KOPT-K1 (cell line): ENCODE data around the gene ZBTB20.
A peak's percentile ranks its signal among the peaks of the same experiment; 100 is the strongest.
"Not testable (repeated sequence)": the region's sequence is repeated elsewhere in the genome, so short reads cannot be mapped to it uniquely, and the experiment has no call there.

Experiments
- H3K27ac ChIP-seq: fragments of 200-600 bp; sonication (generic); 2 replicates; pipeline ENCODE4 v1.5.1; 2016; ENCODE audit warnings: antibody characterized with exemption, mild to moderate bottlenecking, low read depth, low read length; ENCODE audit not compliant: poor library complexity, severe bottlenecking
- H3K36me3 ChIP-seq: fragments of 200-600 bp; sonication (generic); 2 replicates; pipeline ENCODE4 v1.5.1; 2017; ENCODE audit warnings: antibody characterized with exemption, mild to moderate bottlenecking, low read length, moderate library complexity; ENCODE audit not compliant: insufficient read depth
- H3K9me3 ChIP-seq: fragments of 200-600 bp; sonication (generic); 2 replicates; pipeline ENCODE4 v1.5.1; 2017; ENCODE audit warnings: antibody characterized with exemption, low read length, mild to moderate bottlenecking; ENCODE audit not compliant: insufficient read depth, poor library complexity, severe bottlenecking

ZBTB20 gene

DNA sequence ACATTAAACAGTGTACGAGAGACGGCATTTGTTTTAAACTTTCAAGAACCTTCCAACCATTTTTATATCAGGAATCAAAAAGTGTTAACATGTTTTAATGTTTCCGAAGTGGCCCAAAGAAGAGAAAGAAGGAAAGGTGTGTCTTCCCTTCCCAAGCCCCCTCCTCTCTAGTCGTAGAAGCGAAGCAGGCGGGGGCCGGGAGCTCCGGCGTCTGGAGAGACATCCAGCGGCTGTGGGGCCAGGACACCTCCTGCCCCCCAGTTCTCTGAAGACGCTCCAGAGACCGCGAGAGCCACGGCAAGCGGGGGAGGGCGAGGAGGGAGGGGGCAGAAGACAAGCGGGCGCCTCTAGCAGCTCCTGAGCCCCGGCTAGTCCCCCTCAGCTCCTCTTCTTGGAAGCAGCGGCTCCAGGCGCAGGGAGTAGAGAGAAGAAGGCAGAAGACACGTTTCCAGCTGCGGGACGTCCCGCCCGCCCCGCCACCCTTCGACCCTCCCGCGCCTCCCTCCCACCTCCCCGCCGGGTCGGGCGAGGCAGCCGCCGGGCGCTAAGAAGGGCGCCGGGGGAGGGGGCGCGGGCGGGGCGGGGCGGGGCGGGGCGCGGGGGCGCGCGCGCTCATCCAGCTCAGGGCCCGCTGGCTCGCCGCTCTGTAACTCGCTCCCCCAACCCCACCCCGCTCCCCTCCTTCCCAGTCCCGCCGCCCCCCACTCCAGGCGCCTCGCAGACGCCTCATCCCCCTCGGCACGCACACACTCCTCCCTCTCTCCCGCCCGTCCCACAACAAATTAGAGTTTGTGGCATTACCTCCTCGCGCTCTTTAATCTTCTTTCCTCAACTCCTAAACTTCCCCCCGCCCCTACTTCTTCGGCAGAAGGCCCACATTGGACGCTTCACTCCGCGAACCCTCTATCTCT is at the start of gene ZBTB20:
Gene ZBTB20, minus strand, starts transcription at position 871 of the 911 bp plus-strand sequence.
- Histone ChIP-seq H3K27ac (peak within 1 kb of the TSS; percentile 81), H3K36me3 (no peaks in the 10 kb centered on the region), H3K9me3 (no peaks in the 10 kb centered on the region)

DNA sequence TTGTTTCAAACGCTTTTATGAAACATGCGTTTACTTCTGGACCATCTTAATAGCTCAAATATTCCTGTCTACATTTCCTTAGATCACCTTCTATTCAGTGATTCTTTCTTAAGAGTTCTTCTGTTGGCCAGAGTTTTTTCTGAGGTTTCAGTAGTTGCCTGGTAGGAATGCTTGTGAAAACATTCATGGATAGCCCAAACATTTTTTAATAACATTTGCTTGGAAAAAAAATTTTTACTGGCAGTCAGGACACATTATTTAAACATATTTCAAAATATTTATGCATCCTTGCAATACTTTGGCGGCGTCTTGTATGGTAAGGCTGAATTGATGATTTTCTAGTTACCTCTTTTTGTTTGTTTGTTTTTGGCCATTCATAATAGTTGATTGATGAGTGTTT is 47.4 kb upstream of the ZBTB20 start:
- peaks cover 11% of the 10 kb centered on the region for H3K9me3 ChIP-seq
- H3K36me3 ChIP-seq, result no peaks in the 10 kb centered on the region
- no peak overlapping the region for H3K27ac ChIP-seq

DNA sequence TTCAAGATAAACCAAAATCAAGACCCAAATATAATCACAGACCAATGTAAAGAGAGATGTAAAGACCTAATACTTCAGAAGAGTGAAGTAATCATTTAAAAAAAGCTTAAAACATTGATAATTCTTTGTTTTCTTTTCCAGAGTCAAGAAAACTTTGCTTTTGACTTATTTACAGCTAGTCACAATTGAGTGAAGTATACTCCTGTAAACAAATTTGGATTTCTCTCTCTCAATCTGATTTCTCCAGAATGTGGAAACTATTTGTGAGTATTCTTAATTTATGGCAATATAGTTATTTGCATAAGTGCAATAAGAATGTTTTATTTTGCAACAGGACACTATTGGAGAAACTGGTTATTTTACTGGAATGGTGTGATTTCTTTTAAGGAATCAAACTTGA is 43.7 kb upstream of the ZBTB20 start:
- no peak overlapping the region for H3K27ac ChIP-seq
- no peaks in the 10 kb centered on the region for H3K36me3 ChIP-seq
- H3K9me3 ChIP-seq, result peaks cover 11% of the 10 kb centered on the region

DNA sequence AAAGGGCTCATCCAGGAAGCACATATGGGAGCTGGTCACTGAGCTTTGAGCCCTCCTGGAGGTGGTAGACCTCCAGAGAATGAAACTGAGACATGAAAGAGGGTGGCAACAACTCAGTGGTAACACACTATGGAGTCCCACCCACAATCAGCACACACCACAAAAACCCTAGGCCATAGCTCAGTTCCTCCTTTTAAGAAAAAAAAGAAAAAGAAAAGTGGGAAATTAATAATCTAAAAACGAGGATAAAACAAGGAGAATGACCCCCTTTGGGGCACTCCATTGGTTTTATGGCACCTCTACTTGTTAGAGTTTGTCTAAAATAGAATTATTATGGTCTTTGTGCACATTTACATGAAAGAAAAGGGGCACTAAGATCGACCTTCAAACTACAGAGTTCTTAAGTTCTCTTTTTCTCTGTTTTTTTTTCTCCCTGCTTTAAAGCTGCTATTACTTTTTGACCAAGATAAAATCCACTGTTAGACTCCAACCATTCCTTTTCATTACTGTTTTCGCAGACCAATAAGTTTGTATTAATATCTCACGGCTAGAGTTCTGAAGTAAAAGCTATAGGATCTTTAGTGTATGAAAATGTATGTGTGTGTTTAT is 40.2 kb upstream of the ZBTB20 start:
- H3K9me3 ChIP-seq, result peaks cover 11% of the 10 kb centered on the region
- no peak overlapping the region for H3K27ac ChIP-seq
- no peaks in the 10 kb centered on the region for H3K36me3 ChIP-seq

DNA sequence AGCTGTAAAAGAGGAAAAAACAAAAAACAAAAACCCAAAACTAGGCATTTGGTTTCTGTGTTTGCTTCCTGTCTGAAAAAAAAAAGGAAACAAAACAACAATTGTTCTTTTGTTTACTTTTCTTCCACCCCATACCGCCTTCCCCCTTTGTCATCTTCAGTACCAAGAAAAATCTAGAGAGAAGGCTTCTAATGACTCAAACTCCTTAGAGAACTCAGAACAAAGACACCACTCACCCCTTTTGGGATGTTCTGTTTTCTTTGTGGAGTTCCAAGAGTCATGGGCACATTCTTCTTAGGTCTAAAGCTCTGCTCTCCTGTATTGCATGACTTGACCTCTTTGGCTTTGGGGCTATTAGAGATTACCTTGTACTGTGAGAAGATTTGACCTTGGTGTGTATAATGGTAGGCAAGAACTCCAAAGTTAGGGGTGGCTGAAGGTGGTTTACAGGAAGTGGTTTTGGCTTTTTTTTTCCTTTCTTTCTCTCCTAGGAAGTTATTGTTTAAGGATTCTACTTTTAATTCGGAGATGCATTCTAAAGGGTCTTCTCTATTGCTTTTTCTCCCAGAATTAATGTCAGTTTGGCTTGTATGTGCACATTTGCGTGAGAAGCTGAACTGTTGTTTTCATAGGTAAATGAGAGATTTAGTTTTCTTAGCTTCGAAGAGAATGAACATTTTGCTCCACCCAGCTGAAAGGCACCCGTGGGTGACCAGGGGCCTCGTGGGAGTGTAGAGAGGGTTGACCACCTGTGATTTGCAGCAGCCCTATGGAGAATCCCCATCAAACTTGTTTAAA is 39.5 kb upstream of the ZBTB20 start:
- Histone ChIP-seq H3K36me3 (no peaks in the 10 kb centered on the region), H3K9me3 (peaks cover 11% of the 10 kb centered on the region), H3K27ac (no peak overlapping the region)

DNA sequence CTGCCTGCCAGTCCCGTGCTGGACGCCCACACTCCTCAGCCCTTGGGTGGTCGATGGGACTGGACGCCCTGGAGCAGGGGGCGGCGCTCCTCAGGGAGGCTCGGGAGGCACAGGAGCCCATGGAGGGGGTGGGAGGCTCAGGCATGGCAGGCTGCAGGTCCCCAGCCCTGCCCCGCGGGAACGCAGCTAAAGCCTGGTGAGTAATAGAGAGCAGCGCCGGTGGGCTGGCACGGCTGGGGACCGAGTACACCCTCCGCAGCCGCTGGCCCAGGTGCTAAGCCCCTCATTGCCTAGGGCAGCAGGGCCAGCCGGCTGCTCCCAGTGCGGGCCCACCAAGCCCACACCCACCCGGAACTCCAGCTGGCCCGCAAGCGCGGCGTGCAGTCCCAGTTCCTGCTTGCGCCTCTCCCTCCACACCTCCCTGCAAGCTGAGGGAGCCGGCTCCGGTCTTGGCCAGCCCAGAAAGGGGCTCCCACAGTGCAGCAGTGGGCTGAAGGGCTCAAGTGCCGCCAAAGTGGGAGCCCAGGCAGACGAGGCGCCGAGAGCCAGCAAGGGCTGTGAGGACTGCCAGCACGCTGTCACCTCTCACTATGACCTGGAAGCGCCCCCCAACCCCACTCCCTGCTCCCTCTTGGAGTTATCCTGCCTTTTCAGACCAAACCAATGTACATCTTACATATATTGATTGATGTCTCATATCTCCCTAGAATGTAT is 37.9 kb upstream of the ZBTB20 start:
- H3K27ac ChIP-seq, H3K36me3 ChIP-seq, H3K9me3 ChIP-seq: not testable (repeated sequence)

DNA sequence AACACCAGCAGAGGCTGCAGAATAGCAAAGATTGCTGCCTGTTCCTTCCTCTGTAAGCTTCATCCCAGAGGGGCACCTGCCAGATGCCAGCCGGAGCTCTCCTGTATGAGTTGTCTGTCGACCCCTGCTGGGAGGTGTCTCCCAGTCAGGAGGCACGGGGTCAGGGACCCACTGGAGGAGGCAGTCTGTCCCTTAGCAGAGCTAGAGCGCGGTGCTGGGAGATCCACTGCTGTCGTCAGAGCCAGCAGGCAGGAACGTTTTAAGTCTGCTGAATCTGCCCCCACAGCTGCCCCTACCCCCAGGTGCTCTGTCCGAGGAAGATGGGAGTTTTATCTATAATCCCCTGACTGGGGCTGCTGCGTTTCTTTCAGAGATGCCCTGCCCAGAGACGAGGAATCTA is 31.8 kb upstream of the ZBTB20 start:
- H3K36me3 ChIP-seq, H3K27ac ChIP-seq, H3K9me3 ChIP-seq: not testable (repeated sequence)

DNA sequence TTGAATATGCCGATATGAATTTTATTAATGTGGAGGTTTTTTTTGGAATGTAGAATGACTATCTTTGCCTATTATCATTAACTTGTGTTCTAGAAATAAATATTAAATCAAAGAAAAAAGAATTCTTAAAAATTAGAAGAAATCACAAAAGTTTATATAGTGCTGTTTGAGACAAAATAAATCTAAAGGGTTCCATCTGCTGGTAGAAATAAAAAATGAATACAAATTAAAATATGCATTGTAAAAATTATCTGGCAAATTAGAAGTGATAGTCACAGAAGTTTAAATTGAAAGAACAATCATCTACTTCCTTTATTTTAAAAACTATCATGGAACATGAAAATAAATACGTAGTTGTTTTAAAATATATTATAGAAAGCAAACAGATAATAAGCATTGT is 22.7 kb upstream of the ZBTB20 start:
- H3K9me3 ChIP-seq, result no peaks in the 10 kb centered on the region
- no peak overlapping the region for H3K27ac ChIP-seq
- H3K36me3 ChIP-seq, result no peaks in the 10 kb centered on the region

DNA sequence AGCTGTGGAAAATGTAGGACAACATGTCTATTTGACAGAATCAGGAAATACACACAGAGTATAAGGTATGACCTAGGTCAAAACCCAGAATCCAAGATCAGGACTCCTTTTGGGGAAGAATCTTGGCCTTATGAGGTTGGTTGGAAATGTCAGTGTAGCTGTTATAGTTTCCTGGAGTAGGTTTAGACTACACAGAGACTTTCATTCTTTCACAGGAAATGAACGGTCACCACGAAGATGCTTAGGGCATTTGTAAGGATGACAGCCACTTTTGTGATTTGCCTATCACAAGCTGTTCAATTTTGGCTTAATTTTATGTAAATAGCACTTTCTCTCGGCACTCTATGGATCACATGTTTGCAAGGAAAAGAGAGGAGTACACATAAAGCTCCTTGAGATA is 18.6 kb upstream of the ZBTB20 start:
- H3K36me3 ChIP-seq, result no peaks in the 10 kb centered on the region
- H3K27ac ChIP-seq, result no peak overlapping the region
- no peaks in the 10 kb centered on the region for H3K9me3 ChIP-seq

DNA sequence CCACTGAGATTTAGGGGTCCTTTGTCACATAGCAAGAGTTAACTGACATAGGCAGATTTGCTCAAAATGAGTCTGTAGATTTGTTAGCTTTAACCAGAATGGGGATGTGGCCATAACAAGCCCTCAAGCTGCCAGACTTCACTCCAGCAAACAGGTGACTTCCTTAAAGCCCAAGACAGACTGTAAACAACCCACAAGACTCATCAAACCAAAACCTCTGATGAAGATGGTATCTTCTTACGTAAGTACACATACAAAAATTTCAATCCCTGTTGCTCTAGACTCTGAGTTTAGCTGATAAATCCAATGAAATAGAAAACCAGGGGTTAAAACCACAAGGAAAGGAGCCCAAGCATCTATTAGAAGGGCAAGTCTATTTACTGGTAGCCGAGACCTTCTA is 18.2 kb upstream of the ZBTB20 start:
- Histone ChIP-seq H3K9me3 (no peaks in the 10 kb centered on the region), H3K27ac (no peak overlapping the region)

DNA sequence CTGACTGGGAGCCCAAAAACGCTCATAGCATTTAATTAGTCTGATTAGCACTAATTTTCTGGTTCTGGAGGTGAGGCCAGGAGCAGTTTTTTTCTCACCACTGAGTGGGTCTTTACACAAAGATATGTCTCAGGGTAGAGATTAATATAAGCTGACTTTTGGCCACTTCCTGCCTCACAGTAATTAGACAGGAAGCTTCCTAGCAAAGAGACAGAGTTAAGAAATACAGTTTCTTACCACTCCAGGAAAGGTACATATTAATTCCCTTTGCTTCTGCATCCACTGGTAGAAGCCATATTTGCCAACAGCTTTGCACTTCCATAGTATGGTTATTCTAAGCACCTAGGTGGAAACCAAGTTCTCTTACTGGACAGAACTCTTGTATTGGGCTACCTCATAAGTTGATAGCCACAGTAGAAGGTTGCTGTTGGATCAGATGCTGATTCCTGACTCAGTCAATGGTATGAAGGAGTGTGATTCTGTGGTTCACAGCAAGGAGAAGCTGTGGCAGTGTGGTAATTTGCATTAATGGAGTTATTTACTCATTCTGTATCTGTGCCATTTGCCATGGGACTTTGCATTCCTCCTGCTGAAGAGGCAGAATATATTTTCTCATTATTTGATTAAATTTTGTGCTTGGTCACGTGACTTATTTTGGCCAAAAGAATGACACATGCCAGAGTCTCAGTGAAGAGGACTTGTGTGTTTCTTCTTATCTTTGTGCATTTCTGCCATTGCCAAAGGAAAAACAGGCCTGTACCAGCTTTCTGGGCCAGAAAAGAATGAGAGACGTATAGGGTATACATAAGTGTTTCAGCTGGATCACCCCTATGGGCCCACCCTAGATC is 17.5 kb upstream of the ZBTB20 start:
- Histone ChIP-seq H3K9me3 (no peaks in the 10 kb centered on the region), H3K36me3 (no peaks in the 10 kb centered on the region), H3K27ac (no peak overlapping the region)

More for the DNA sequence above, 18.2 kb upstream of the ZBTB20 start:
- no peaks in the 10 kb centered on the region for H3K36me3 ChIP-seq

DNA sequence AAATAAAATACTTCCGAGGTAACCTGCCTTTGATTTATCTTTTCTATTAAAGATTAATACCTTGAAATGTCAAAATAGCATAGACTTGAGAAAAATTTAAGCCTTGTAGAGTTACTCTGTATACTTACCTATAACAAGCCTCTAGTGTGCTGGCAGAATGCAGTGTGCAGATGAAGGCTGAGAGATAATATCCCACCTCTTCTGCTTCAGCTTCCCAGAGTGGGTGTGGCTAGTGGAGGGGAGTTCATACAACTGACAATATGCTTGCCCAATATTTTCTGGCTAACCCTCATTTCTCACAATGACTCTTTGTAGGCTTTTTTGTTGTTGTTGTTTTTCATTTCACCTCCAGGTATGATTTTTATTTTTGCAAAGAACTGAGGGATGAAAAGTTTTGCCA is 15.7 kb upstream of the ZBTB20 start:
- Histone ChIP-seq H3K9me3 (peaks cover 14% of the 10 kb centered on the region), H3K27ac (no peak overlapping the region), H3K36me3 (no peaks in the 10 kb centered on the region)

DNA sequence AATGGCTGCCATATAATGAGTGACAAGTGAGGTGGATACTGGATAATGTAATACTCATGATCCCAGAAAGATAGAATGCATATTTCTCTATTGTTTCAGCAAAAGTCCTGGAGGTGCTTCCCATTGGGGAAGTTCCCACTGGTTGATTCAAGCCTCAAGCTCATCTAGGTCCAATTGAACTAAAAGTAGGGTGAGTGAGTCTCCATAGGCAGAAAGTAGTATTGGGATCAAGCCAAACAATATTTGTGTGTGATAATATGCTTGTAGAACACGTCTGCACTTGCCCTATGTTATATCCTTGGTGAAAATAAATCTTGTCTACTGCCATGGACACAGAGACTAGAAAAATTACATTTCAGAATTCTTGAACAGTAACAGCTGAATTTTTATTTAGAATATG is 14.8 kb upstream of the ZBTB20 start:
- no peaks in the 10 kb centered on the region for H3K36me3 ChIP-seq
- peaks cover 14% of the 10 kb centered on the region for H3K9me3 ChIP-seq
- no peak overlapping the region for H3K27ac ChIP-seq

DNA sequence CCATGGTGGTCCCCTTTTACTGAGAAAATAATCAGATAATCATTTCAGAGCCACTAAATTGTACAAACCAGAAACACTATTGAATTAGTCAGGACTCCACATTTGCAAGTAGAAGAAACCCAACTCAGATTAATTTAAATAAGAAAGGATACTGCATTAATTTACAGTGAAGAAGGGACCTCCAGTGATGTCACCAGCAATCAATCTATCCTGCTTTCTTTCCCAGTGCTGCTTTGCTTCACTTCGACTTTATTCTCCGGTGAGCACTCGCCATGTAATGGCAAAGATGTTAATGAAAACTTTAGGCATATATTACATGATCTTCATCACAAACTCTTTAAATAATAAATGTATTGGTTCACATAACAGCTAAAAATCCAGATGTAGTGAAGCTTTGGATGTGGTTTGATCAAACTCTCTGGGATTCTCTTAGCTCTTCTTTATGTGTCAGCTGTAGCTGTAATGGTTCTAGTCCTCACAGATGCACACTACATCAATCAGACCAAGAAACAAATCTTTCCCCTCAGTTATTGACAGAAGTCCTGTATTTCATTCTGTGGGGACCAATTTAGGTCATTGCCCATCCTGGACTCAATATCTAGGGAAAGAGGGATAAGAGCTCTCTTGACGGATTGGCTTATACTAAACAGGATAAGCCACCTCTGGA is 14.2 kb upstream of the ZBTB20 start:
- no peaks in the 10 kb centered on the region for H3K36me3 ChIP-seq
- H3K9me3 ChIP-seq, result peaks cover 14% of the 10 kb centered on the region
- no peak overlapping the region for H3K27ac ChIP-seq
